Tibial nerve (tissue), 4 donors: ENCODE data around the gene DHX34.

Experiments
- EP300 ChIP-seq, 2 donors: sonication (generic); formaldehyde crosslinking; IDR thresholded peaks; one replicate each; pipeline ENCODE4 v1.6.1; 2017; ENCODE audit warnings: antibody characterized with exemption in 2 of 2, mild to moderate bottlenecking in 1 of 2
- TF ChIP-seq, protein P1 (sequence below), 5 experiments: fragments of 200-600 bp in 3 of 5; fragments of 450-650 bp in 2 of 5; sonication (generic) in 3 of 5; IDR thresholded peaks; one replicate each; pipeline ENCODE4 v1.5.1; 2016 to 2019; ENCODE audit warnings: antibody characterized with exemption in 5 of 5, mild to moderate bottlenecking in 3 of 5, moderate library complexity in 2 of 5

DNA sequence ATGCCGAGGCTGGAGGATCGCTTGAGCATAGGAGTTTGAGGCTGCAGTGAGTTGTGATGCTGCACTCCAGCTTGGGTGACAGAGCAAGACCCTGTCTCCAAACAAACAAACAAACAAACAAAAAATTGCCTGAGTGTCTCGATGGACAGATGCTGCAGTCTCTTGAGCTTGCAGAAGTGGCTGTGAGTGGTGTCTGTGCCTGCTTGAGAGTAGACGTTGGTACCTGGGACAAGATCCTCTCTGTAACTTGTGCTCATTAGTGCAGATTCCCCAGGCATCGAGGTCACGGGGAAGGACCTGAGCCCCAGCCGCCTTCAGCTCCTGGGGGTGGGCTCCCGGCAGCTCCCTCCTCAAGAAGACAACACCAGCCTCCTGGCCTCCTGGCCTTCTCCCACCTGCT, 25.7 kb upstream of the DHX34 start:
- TF ChIP-seq EP300 (IDR thresholded peaks at IDR 0.05) = no peak
- TF ChIP-seq, protein P1, sequence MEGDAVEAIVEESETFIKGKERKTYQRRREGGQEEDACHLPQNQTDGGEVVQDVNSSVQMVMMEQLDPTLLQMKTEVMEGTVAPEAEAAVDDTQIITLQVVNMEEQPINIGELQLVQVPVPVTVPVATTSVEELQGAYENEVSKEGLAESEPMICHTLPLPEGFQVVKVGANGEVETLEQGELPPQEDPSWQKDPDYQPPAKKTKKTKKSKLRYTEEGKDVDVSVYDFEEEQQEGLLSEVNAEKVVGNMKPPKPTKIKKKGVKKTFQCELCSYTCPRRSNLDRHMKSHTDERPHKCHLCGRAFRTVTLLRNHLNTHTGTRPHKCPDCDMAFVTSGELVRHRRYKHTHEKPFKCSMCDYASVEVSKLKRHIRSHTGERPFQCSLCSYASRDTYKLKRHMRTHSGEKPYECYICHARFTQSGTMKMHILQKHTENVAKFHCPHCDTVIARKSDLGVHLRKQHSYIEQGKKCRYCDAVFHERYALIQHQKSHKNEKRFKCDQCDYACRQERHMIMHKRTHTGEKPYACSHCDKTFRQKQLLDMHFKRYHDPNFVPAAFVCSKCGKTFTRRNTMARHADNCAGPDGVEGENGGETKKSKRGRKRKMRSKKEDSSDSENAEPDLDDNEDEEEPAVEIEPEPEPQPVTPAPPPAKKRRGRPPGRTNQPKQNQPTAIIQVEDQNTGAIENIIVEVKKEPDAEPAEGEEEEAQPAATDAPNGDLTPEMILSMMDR (IDR thresholded peaks at IDR 0.05) = no peak
